Fibroblast of peridontal ligament (primary cell): ENCODE measurements around the gene CDPF1.
"Not testable (repeated sequence)": the region's sequence is repeated elsewhere in the genome, so short reads cannot be mapped to it uniquely, and the experiment has no call there.

Experiments used
- DNase-seq: peaks from one replicate; pipeline ENCODE4 v3.0.0-alpha.2; 2010; ENCODE audit errors: extremely low read depth

CDPF1 gene

GRCh38 chr22:46281866-46282678 is 32.0 kb upstream of the CDPF1 start:
- no peak for DNase-seq

GRCh38 chr22:46280999-46281623 is 31.0 kb upstream of the CDPF1 start:
- DNase-seq = no peak

DNA sequence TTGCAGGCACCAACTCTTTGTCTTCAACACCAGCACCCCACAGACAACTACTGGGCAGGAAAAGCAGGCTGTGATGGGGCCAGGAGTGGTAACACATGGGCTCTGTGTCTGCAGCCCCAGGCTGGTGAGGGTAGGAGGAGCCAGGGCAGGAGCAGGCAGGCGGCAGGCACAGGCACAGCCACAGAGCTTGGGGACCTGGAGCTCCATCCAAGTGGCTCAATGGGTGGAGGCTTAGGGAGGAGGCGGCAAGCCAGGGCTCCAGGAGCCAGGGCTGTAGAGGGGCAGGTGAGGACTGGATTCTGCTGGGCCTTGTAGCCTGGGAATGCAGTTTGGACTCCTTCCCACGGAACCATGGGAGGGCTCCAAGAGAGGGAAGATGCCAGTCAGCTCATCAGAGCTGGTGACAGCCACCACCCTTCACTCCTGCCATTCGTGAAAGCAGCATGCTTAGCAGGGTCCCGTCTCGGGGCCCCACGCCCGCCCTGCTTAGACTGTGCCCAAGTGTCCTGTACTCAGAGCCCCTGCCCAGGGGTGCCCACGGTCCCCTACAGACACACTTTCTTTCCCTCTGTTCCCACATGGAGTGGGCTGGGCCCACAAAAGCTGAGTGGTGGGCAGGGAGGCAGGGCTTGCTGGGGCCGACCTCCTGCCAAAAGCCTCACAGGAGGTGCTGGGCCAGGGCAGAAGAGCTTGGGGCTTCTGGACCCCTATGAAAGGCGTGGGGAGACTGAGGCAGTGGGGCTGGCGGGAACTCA is 30.1 kb upstream of the CDPF1 start:
- DNase-seq = no peak

DNA sequence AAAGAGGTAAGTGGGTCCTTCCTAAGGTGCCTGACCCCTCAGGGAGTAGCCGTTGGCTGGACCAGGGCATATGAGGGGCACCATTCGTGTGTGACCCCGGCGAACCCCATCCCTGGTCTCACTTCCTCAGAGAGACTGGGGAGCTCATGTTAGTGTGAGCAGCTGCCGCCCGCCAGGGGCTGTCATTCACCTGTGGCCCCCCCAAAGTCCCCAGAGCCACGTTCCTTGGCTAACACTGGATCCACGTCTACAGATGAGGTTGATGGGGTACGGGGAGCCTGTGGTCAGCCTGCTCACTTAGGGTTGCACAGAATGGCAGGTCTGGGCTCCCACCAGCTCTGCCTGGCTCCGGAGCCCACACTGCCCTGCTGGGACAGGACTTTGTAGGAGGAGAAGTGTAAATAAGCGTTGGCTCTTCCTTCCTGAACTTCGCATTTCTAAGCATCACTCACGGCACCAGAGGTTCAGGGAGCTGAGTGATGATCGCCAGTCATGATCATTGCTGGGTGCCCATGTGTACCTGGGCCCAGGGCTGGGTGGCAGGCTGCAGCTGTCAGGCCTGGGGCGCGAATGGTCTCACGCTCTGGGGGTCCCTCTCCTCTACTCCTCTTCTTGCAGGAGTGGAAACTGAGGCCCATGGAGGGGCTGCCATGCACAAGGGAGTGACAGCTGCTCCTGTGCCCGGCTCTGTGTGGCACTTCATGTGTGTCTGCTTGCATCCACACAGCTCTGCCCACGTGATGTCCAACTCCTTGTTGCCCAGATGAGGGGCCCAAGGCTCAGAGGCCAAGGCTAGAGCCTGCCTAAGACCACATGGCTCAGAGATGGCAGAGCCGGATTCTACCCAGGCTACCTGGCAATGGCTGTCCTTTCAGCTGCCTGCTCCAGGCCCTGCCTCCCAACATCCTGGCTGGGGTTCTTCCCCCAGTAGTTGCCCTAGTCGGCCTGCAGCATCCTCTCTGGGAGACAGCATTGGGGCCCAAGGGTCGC is 28.9 kb upstream of the CDPF1 start:
- DNase-seq = no peak

DNA sequence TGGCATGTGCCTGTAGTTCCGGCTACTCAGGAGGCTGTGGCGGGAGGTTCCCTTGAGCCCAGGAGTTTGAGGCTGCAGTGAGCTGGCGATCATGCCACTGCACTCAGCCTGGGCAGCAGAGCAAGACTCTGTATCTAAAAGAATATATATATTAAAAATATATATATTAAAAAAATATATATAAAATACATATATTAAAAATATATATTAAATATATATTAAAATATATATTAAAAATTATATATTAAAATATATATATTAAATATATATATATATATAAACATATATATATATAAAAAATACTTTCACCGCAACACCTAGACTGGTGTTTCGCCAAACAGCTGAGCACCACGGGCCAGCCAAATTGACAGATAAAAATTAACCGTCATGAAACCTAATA is 26.5 kb upstream of the CDPF1 start:
- DNase-seq = no peak

- DNase-seq = no peak
Measured at GRCh38 chr22:46275455-46276122, 25.5 kb upstream of the CDPF1 start.

- DNase-seq = no peak
Measured at GRCh38 chr22:46274381-46274780, 24.3 kb upstream of the CDPF1 start.

GRCh38 chr22:46273432-46274148 is 23.5 kb upstream of the CDPF1 start:
- no peak for DNase-seq

DNA sequence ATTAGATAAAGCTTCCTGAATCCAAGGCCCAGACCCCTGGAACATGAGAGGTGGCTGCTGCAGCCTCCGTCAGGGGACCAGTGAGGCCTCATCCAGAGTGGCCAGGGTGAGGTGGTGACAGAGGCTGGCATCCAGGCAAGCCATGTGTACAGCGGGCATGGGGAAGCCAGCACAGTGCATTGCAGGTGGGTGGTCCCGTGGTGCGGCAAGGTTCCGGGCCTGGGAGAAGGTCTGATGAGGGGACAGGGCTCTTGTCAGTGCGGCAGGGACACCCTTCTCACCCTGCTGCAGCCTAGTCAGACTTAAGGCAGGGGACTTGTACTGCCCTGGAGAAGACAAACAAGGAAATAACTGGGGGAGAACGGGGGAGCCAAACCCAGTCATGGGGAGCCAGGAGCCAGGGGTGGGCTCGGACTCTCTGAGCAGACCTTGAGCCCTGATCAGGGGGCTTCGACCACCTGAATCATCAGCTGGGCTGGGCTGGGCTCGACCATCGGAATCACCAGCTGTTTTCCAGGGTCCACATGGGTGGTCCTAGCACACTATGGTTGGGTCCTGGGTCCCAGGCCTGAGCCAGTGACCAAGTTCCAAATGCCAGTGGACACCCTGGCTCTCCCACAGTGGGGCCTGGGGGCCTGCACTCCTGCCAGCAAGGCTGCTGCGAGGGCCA is 22.8 kb upstream of the CDPF1 start:
- DNase-seq = no peak

DNA sequence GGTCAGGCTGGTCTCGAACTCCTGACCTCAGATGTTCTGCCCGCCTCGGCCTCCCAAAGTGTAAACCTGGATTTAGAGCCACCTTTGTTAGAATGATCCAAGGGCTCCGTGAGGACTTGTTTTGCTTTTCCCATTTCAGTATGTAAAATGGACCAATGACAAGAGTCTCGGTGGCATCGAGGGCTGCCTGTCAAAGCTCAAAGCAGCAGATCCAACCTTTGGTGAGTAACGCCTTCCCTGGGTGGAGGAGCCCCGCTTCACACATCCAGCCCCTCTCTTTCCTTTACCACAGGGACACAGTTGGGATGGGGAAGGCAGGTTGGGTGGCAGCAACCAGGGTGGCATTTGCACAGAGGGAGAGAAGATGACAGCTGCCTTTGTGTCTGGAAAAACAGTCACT is 22.1 kb upstream of the CDPF1 start:
- DNase-seq = no peak

DNA sequence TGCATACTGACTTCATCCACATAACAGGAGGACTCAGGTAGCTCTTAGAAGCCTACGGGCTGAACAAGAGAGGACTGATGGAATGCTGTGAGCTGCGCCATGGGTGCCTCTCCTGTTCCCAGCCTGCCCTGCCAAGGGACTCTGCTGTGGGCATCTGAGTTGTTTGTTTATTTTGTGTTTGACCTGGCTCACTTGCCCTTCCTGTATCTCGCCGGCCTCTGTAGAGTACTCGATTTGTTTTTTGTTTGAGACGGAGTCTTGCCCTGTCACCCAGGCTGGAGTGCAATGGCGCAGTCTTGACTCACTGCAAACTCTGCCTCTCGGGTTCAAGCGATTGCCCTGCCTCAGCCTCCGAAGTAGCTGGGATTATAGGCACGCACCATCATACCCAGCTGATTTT is 19.5 kb upstream of the CDPF1 start:
- no peak for DNase-seq

- DNase-seq = peak; percentile 67
Measured at GRCh38 chr22:46267431-46268279, 17.6 kb upstream of the CDPF1 start, which contains the start of gene TTC38. TTC38 (plus strand) TSS chr22:46268008; CDS start chr22:46268040, 32 bp downstream.

- DNase-seq = not testable (repeated sequence)
Measured at GRCh38 chr22:46265627-46266026, 15.5 kb upstream of the CDPF1 start.

DNA sequence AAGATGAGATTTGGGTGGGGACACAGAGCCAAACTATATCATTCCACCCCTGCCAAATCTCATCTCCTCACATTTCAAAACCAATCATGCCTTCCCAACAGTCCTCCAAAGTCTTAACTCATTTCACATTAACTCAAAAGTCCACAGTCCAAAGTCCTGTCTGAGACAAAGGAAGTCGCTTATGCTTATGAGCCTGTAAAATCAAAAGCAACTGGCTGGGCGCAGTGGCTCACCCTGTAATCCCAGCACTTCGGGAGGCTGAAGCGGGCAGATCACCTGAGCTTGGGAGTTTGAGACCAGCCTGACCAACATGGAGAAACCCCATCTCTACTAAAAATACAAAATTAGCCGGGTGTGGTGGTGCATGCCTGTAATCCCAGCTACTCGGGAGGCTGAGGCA is 14.4 kb upstream of the CDPF1 start:
- not testable (repeated sequence) for DNase-seq

GRCh38 chr22:46263216-46263590 is 13.1 kb upstream of the CDPF1 start, which contains the start of gene PKDREJ:
PKDREJ (minus strand) TSS chr22:46263343; CDS start chr22:46263322, 21 bp downstream.
- DNase-seq = no peak

DNA sequence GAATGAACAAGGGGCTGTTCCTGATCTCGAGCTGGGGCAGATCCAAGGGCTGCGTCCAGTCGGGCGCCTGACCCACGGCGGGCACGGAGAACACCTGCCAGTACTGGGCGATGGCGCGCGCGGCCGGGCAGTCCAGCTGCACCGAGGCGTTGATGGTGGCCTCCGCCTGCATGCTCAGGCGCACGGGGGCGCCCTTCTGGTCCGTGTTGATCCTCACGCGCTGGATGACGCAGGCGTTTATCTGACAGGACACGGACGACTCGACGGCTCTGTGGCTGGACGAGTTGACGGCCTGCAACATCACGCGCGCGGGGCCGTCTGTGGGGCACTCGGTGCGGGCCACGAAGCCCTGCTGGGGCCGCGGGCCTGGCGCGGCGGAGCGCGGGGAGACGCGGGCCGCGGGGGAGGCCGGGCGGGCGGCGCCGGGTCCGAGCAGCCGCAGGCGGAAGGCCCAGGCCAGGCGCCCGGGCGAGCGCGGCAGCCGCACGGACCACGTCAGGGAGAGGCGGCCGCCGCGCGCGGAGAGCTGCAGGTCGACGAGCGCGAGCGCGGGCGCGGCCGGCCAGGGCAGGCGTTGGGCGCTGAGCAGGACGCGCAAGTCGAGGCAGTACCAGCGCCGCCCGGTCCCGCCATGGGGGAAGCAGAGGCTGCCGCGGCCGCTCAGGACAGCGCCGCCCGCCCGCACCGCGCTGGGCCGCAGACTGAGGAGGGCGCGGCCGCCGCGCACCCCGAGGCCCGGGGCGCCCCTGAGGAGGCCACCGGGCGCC is 12.5 kb upstream of the CDPF1 start:
- peak; percentile 21 for DNase-seq

DNA sequence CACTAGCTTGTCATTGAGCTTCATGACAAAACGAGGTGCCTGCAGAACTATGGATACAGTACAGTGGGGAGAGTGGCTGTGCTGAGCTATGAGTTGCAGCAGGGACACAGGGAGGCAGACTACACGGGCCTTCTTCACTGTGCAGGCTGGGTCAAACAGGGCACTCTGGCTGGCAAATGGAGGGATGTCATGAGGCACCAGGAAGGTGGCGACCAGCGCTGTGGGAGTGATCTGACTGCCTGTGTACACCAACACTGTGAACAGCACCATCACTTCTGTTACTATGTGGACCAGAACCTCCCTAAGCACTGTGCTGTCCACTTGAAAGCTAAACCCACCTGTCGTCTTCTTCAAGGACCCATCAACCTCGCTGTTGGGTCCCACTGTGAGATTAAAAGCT is 9.9 kb upstream of the CDPF1 start:
- no peak for DNase-seq

DNA sequence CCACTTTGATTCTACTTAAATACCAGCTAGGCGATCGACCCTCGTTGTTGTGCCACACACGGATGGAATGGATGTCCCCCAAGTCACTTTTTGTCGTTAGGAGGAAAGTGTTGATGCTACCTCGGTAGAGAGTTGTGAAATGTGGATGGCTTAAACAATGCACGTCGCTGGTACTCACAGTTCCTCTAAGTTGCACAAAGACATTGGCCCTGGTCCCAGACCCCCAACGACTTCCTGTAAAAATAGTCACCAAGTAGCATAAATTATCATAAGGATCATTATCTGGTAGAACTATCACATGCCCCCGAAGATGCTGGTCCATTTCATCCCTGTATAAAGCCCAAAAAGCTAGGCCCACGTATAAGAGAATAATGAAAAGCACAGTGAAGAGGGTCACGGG is 9.3 kb upstream of the CDPF1 start:
- DNase-seq = no peak
